Stimulated activated CD4-positive, alpha-beta T cell treated with anti-CD3 and anti-CD28 coated beads, Interleukin-4, amount 100 ng/mL, for 24 hours (primary cell): ENCODE measurements around the gene REEP1.
A peak's percentile ranks its signal among the peaks of the same experiment; 100 is the strongest.
"Not testable (repeated sequence)": the region's sequence is repeated elsewhere in the genome, so short reads cannot be mapped to it uniquely, and the experiment has no call there.

Source experiments
- DNase-seq: peaks from one replicate; pipeline ENCODE4 v3.0.0-alpha.2; 2020

REEP1 gene

GRCh38 chr2:86337244-86337835 is at the start of gene REEP1:
REEP1 (minus strand) TSS chr2:86337626; CDS start chr2:86337510, 116 bp downstream.
- DNase-seq = peak; percentile 5

GRCh38 chr2:86383844-86384243 is 46.4 kb upstream of the REEP1 start:
- DNase-seq = no peak

- no peak for DNase-seq
These were observed 45.3 kb upstream of the REEP1 start for GRCh38 chr2:86382698-86383097.

- DNase-seq = no peak
These were observed 44.7 kb upstream of the REEP1 start for GRCh38 chr2:86382108-86382507.

- DNase-seq = no peak
These were observed 41.0 kb upstream of the REEP1 start for GRCh38 chr2:86378469-86378868.

- DNase-seq = no peak
These were observed 38.2 kb upstream of the REEP1 start for GRCh38 chr2:86375623-86376022.

- DNase-seq = no peak
These were observed 35.4 kb upstream of the REEP1 start for GRCh38 chr2:86372641-86373502.

- no peak for DNase-seq
These were observed 34.7 kb upstream of the REEP1 start for GRCh38 chr2:86372133-86372532.

GRCh38 chr2:86371527-86371926 is 34.1 kb upstream of the REEP1 start:
- DNase-seq = no peak

GRCh38 chr2:86370579-86370978 is 33.2 kb upstream of the REEP1 start:
- DNase-seq = no peak

- DNase-seq = peak; percentile 33
These were observed 30.9 kb upstream of the REEP1 start for GRCh38 chr2:86368161-86368824.

- DNase-seq = no peak
These were observed 30.0 kb upstream of the REEP1 start for GRCh38 chr2:86367499-86367777.

GRCh38 chr2:86366651-86367498 is 29.4 kb upstream of the REEP1 start:
- DNase-seq = no peak

- no peak for DNase-seq
These were observed 27.5 kb upstream of the REEP1 start for GRCh38 chr2:86364894-86365293.

GRCh38 chr2:86360776-86361175 is 23.4 kb upstream of the REEP1 start:
- no peak for DNase-seq

- no peak for DNase-seq
These were observed 21.5 kb upstream of the REEP1 start for GRCh38 chr2:86358957-86359356.

- no peak for DNase-seq
These were observed 20.1 kb upstream of the REEP1 start for GRCh38 chr2:86357392-86357963.

GRCh38 chr2:86352727-86353221 is 15.3 kb upstream of the REEP1 start:
- DNase-seq = no peak

- DNase-seq = no peak
These were observed 14.8 kb upstream of the REEP1 start for GRCh38 chr2:86352137-86352726.

- no peak for DNase-seq
These were observed 13.3 kb upstream of the REEP1 start for GRCh38 chr2:86350751-86351150.

- no peak for DNase-seq
These were observed 10.0 kb upstream of the REEP1 start for GRCh38 chr2:86347401-86347800.

GRCh38 chr2:86345783-86346370 is 8.5 kb upstream of the REEP1 start:
- DNase-seq = not testable (repeated sequence)
